Smooth muscle cell (in vitro differentiated cells): Measurements from ENCODE around the gene GNB4. TPM values are rescaled to one million over a fixed set of nuclear protein-coding genes. Genes with fewer than 3 reads are reported as not detected.

ENCODE experiments used
- DNase-seq: peaks from one replicate; lab custom pipeline; 2025; ENCODE audit not compliant: unreplicated experiment; lab: John Stamatoyannopoulos, UW
- H2AFZ ChIP-seq: fragments of 200-600 bp; sonication (generic); 2 replicates; pipeline ENCODE4 v1.6.0; 2016; ENCODE audit warnings: antibody characterized with exemption, low read depth, mild to moderate bottlenecking
- H3F3A ChIP-seq: fragments of 200-600 bp; sonication (generic); 2 replicates; pipeline ENCODE4 v1.6.0; 2017; ENCODE audit warnings: antibody characterized with exemption, low read depth
- H3K27ac ChIP-seq: fragments of 200-600 bp; sonication (generic); 2 replicates; pipeline ENCODE4 v1.5.1; 2016; ENCODE audit warnings: low read depth, mild to moderate bottlenecking
- H3K27me3 ChIP-seq: fragments of 200-600 bp; sonication (generic); 2 replicates; pipeline ENCODE4 v1.6.1; 2016; ENCODE audit warnings: low read depth, mild to moderate bottlenecking
- H3K36me3 ChIP-seq: fragments of 200-600 bp; sonication (generic); 2 replicates; pipeline ENCODE4 v1.5.1; 2016; ENCODE audit warnings: low read depth
- H3K4me1 ChIP-seq: fragments of 200-600 bp; sonication (generic); 2 replicates; pipeline ENCODE4 v1.5.1; 2016; ENCODE audit warnings: low read depth
- H3K4me2 ChIP-seq: fragments of 200-600 bp; sonication (generic); 2 replicates; pipeline ENCODE4 v1.6.0; 2016; ENCODE audit warnings: mild to moderate bottlenecking
- H3K4me3 ChIP-seq: fragments of 200-600 bp; sonication (generic); 2 replicates; pipeline ENCODE4 v1.5.1; 2016; ENCODE audit warnings: mild to moderate bottlenecking
- H3K79me2 ChIP-seq: fragments of 200-600 bp; sonication (generic); 2 replicates; pipeline ENCODE4 v1.6.0; 2016; ENCODE audit warnings: low read depth, mild to moderate bottlenecking
- H3K9ac ChIP-seq: fragments of 200-600 bp; sonication (generic); 2 replicates; pipeline ENCODE4 v1.6.0; 2016; ENCODE audit warnings: low read depth
- H3K9me3 ChIP-seq: fragments of 200-600 bp; sonication (generic); replicated peaks from 2 replicates; pipeline ENCODE4 v1.5.1; 2016; ENCODE audit warnings: low read depth
- H4K20me1 ChIP-seq: fragments of 200-600 bp; sonication (generic); 2 replicates; pipeline ENCODE4 v1.6.0; 2016; ENCODE audit warnings: low read depth
- WGBS: methylation state at CpG from one replicate; pipeline ENCODE4 v1.1.7; 2016; ENCODE audit warnings: low lambda C conversion rate; 5-methylcytosine and 5-hydroxymethylcytosine counted together
- polyA plus RNA-seq: library from polyadenylated mRNA; unstranded; fragments of >200 nt; fragmentation: Nextera tagmentation; extraction: Ambion mirVana; gene quantifications from 2 replicates; pipeline ENCODE4 v1.2.1, GENCODE V29; 2016
- total RNA-seq: library from RNA; depleted of rRNA; stranded (reverse); fragments of >200 nt; gene quantifications from 2 replicates; pipeline ENCODE4 v1.2.3, GENCODE V29; 2014
- TF ChIP-seq, protein P1 (sequence below): fragments of 200-600 bp; sonication (generic); IDR thresholded peaks from 2 replicates; pipeline ENCODE4 v1.5.1; 2017; ENCODE audit warnings: borderline replicate concordance, mild to moderate bottlenecking, antibody characterized with exemption; ENCODE audit not compliant: insufficient read depth, poor library complexity, severe bottlenecking

GNB4 gene
- total RNA-seq (56.2 and 70.3 TPM in 2 replicates), polyA plus RNA-seq (18.3 and 33.1 TPM in 2 replicates)

DNA sequence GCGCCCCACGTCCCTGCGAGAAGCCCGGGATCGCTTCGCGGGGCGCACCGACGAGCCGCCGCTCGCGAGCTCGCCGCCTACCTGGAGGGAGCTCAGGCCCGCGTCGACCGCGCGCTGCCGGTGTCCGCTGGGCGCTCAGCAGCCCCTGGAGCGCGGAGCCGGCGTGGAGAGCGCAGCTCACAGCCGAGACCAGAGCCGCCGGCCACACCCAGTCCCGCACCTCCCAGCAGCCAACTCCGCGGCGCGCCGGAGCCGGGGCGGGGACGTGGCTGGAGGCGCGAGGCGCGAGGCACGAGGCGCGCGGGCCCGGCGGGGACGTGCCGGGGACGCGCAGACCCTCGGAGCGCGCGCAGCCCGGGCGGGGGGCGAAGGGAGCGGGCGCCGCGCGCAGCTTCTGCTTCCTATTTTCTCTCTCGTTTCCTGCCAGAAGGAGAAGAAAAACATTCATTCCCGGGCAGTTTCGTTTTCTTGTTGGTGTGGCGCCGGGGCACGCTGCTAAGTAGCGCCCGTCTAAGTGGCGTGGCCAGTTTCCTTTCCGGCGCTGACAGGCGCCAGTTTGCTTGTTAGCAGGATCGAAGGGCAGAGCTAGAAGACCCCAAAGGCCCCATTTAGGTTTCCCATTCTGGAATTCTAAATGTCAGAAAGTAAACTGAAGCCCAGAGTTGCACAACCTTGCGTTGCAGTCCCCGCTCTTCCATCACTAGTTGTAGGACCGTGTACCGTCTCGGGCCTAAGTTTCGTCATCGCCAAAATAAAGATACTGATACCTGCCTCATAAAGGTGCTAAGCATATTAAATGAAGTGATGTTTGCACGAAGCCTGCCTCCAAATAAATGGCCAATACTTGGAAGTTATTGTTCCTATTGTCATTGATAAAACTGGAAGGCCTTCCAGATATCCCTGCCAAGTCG, at the start of gene GNB4:
Gene GNB4, minus strand, starts transcription at position 206 of the 911 bp plus-strand sequence. CDS start 25,270 bp downstream, outside the sequence.
- no peaks in the 10 kb centered on the region for H3K27me3 ChIP-seq
- H4K20me1 ChIP-seq: peaks cover 30% of the 10 kb centered on the region
- peak within 1 kb of the TSS; percentile 67 for H3K9ac ChIP-seq
- peak within 1 kb of the TSS; percentile 84 for H3K4me3 ChIP-seq
- no peaks in the 10 kb centered on the region for H3K9me3 ChIP-seq
- H3K4me1 ChIP-seq: peaks cover 28% of the 10 kb centered on the region
- peak; percentile 49 for DNase-seq
- TF ChIP-seq, protein P1, sequence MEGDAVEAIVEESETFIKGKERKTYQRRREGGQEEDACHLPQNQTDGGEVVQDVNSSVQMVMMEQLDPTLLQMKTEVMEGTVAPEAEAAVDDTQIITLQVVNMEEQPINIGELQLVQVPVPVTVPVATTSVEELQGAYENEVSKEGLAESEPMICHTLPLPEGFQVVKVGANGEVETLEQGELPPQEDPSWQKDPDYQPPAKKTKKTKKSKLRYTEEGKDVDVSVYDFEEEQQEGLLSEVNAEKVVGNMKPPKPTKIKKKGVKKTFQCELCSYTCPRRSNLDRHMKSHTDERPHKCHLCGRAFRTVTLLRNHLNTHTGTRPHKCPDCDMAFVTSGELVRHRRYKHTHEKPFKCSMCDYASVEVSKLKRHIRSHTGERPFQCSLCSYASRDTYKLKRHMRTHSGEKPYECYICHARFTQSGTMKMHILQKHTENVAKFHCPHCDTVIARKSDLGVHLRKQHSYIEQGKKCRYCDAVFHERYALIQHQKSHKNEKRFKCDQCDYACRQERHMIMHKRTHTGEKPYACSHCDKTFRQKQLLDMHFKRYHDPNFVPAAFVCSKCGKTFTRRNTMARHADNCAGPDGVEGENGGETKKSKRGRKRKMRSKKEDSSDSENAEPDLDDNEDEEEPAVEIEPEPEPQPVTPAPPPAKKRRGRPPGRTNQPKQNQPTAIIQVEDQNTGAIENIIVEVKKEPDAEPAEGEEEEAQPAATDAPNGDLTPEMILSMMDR: no peak
- 3% methylated on average over 63 of the region's 90 CpGs for WGBS
- H2AFZ ChIP-seq: peak within 1 kb of the TSS; percentile 87
- peak within 1 kb of the TSS; percentile 75 for H3K27ac ChIP-seq
- H3F3A ChIP-seq: peaks cover 3% of the 10 kb centered on the region
- H3K4me2 ChIP-seq: peak within 1 kb of the TSS; percentile 92
- peaks cover 40% of the 10 kb centered on the region for H3K79me2 ChIP-seq
- H3K36me3 ChIP-seq: no peaks in the 10 kb centered on the region

- no peaks in the 10 kb centered on the region for H3K79me2 ChIP-seq
- peaks cover 14% of the 10 kb centered on the region for H3K9me3 ChIP-seq
- no peaks in the 10 kb centered on the region for H3K27me3 ChIP-seq
- H3K4me3 ChIP-seq: no peak overlapping the region
- H3K9ac ChIP-seq: no peak overlapping the region
- DNase-seq: no peak
- no peak overlapping the region for H3K27ac ChIP-seq
- H4K20me1 ChIP-seq: no peaks in the 10 kb centered on the region
- no peak overlapping the region for H3K4me2 ChIP-seq
- H3K36me3 ChIP-seq: no peaks in the 10 kb centered on the region
- H3F3A ChIP-seq: no peaks in the 10 kb centered on the region
- H3K4me1 ChIP-seq: no peaks in the 10 kb centered on the region
- TF ChIP-seq, protein P1: no peak
- no peak overlapping the region for H2AFZ ChIP-seq
Observed at GRCh38 chr3:179495483-179495882, 44.2 kb upstream of the GNB4 start.

DNA sequence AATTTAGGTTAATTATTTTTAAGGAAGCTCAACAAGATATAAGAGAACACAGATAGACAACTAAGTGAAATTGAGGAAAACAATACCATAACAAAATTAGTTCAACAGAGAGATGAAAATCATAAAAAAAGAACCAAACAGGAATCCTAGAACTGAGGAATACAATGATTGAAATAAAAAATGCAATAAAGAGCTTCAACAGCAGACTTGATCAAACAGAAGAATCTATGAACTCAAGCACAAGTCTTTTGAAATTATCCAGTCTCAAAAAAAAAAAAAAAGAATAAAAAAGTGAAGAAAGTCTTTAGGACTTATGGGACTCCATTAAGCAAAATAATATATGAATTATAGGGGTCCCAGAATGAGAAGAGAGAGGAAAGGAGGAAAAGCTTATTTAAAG, 42.0 kb upstream of the GNB4 start:
- H3K36me3 ChIP-seq: no peaks in the 10 kb centered on the region
- H2AFZ ChIP-seq: no peak overlapping the region
- DNase-seq: no peak
- H3K9ac ChIP-seq: no peak overlapping the region
- no peaks in the 10 kb centered on the region for H3K27me3 ChIP-seq
- H3K4me3 ChIP-seq: no peak overlapping the region
- peaks cover 21% of the 10 kb centered on the region for H3K9me3 ChIP-seq
- H4K20me1 ChIP-seq: no peaks in the 10 kb centered on the region
- no peaks in the 10 kb centered on the region for H3K4me1 ChIP-seq
- TF ChIP-seq, protein P1: no peak
- H3F3A ChIP-seq: no peaks in the 10 kb centered on the region
- no peaks in the 10 kb centered on the region for H3K79me2 ChIP-seq
- no peak overlapping the region for H3K4me2 ChIP-seq
- no peak overlapping the region for H3K27ac ChIP-seq

DNA sequence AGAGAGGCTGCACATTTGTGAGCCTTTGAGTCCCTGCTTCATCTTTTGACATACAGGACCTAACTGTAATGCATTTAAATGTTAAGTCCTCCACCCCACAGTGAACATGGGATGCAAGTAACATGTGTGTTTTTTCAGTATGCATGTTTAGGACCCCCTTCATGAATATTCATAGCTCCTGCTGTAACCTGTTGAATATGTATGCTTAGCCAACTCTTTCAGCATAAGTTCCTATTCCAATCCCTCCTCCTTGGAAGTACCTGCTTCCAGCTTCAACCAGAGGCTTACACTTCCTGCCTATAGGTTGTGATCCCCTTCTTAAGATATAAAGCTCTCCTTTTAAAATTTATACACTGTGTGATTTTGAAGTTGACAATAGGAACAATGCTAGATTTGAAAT, 36.9 kb upstream of the GNB4 start:
- no peaks in the 10 kb centered on the region for H4K20me1 ChIP-seq
- H3K4me1 ChIP-seq: no peaks in the 10 kb centered on the region
- H3K27me3 ChIP-seq: no peaks in the 10 kb centered on the region
- no peaks in the 10 kb centered on the region for H3K36me3 ChIP-seq
- no peaks in the 10 kb centered on the region for H3K79me2 ChIP-seq
- H3K4me2 ChIP-seq: no peak overlapping the region
- TF ChIP-seq, protein P1: no peak
- no peak overlapping the region for H3K9ac ChIP-seq
- no peak overlapping the region for H3K4me3 ChIP-seq
- no peak overlapping the region for H2AFZ ChIP-seq
- H3F3A ChIP-seq: no peaks in the 10 kb centered on the region
- H3K27ac ChIP-seq: no peak overlapping the region
- DNase-seq: no peak
- H3K9me3 ChIP-seq: peaks cover 16% of the 10 kb centered on the region
